Left lung (tissue), 10 donors: ENCODE measurements around the gene OR10G8. TPM values are rescaled to one million over a fixed set of nuclear protein-coding genes. Genes with fewer than 3 reads are reported as not detected.

Experiments used
- ATAC-seq: fragments of 200-7000 bp; cut with Tn5 transposase; one replicate; pipeline ENCODE4 v1.9.1; 2020; ENCODE audit warnings: moderate library complexity
- DNase-seq, 4 donors: peaks; one replicate each; pipeline ENCODE4 v3.0.0-alpha.2; 2013 to 2020
- H3K27ac ChIP-seq, 2 donors: fragments of 200-600 bp; sonication (generic) in 1 of 2; one replicate each; pipeline versions ENCODE4 v1.5.0 to v1.8.0; 2020 to 2021
- H3K27me3 ChIP-seq, 2 donors: fragments of 200-600 bp; sonication (generic) in 1 of 2; one replicate each; pipeline versions ENCODE4 v1.5.0 to v1.8.0; 2020 to 2021
- H3K36me3 ChIP-seq, 2 donors: fragments of 200-600 bp; sonication (generic) in 1 of 2; one replicate each; pipeline versions ENCODE4 v1.5.0 to v1.8.0; 2020 to 2021
- H3K4me1 ChIP-seq, 2 donors: fragments of 200-600 bp; one replicate each; pipeline ENCODE4 v1.8.0; 2021
- H3K4me3 ChIP-seq, 2 donors: fragments of 200-600 bp; sonication (generic) in 1 of 2; one replicate each; pipeline versions ENCODE4 v1.5.0 to v1.8.0; 2020 to 2021; ENCODE audit warnings: mild to moderate bottlenecking in 1 of 2
- H3K9me3 ChIP-seq, 2 donors: fragments of 200-600 bp; sonication (generic) in 1 of 2; one replicate each; pipeline versions ENCODE4 v1.5.0 to v1.8.0; 2020 to 2021
- intact Hi-C, 2 donors: fragments of 100-400 bp; cut with DNase I; formaldehyde crosslinking; loops; one replicate each; pipeline versions ENCODE4 v1.11.2 to v1.14.2; 2022
- polyA plus RNA-seq, 6 donors: library from polyadenylated mRNA; unstranded; fragments of 120-200 nt; gene quantifications; one replicate each; pipeline ENCODE4 v1.2.1, GENCODE V29; 2013; ENCODE audit not compliant: insufficient read length in 6 of 6
- total RNA-seq, 2 donors: library from RNA; stranded (reverse); fragmentation: NEBNext Ultra II Directional; extraction: Animal tissue kit (Norgen Biotek cat#: 25700); gene quantifications; one replicate each; pipeline ENCODE4 v1.2.1, GENCODE V29; 2021
- TF ChIP-seq, protein P1 (sequence below), 2 donors: fragments of 200-600 bp; sonication (generic) in 1 of 2; IDR thresholded peaks; one replicate each; pipeline versions ENCODE4 v1.5.0 to v1.8.0; 2021; ENCODE audit warnings: antibody characterized with exemption in 2 of 2
- donor health status: DM: no; HTN: yes; CAD: no.
- donor health status: DM: no; HTN: no; CAD: no.

The OR10G8 gene
- total and polyA plus RNA-seq, 8 donors: not detected

DNA sequence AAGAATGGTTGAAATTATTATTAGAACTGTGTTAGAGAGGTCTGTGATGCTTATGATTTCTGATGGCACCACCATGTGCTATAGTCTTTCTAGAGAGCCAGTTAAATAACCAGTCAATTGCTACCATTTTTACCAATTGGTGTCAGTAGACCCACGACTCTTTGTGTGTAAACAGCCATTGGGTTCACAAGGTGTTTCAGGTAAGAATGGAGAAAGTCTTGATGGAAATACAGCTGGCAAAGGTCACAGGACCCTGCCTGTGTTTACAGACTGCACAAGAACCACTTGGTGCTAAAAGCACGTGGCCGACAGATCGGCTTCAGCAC, 45.0 kb downstream of the OR10G8 start:
- no peaks in the 10 kb centered on the region for H3K36me3 ChIP-seq
- DNase-seq: no peak
- H3K4me3 ChIP-seq: no peak overlapping the region
- TF ChIP-seq, protein P1, sequence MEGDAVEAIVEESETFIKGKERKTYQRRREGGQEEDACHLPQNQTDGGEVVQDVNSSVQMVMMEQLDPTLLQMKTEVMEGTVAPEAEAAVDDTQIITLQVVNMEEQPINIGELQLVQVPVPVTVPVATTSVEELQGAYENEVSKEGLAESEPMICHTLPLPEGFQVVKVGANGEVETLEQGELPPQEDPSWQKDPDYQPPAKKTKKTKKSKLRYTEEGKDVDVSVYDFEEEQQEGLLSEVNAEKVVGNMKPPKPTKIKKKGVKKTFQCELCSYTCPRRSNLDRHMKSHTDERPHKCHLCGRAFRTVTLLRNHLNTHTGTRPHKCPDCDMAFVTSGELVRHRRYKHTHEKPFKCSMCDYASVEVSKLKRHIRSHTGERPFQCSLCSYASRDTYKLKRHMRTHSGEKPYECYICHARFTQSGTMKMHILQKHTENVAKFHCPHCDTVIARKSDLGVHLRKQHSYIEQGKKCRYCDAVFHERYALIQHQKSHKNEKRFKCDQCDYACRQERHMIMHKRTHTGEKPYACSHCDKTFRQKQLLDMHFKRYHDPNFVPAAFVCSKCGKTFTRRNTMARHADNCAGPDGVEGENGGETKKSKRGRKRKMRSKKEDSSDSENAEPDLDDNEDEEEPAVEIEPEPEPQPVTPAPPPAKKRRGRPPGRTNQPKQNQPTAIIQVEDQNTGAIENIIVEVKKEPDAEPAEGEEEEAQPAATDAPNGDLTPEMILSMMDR (IDR thresholded peaks at IDR 0.05): peak in 1 of 2 donors; percentile 28
- H3K27ac ChIP-seq: no peak overlapping the region
- H3K4me1 ChIP-seq: peaks cover 6 to 25% of the 10 kb centered on the region in 2 donors
- intact Hi-C loops: loop anchor here in 1 of 2 donors (10.0 kb wide), 1 partner anchor 123 kb away; no protein-coding TSS in a partner anchor
- peak; percentile 7 for ATAC-seq
- H3K9me3 ChIP-seq: no peaks in the 10 kb centered on the region
- peaks cover 0 to 36% of the 10 kb centered on the region in 2 donors for H3K27me3 ChIP-seq

DNA sequence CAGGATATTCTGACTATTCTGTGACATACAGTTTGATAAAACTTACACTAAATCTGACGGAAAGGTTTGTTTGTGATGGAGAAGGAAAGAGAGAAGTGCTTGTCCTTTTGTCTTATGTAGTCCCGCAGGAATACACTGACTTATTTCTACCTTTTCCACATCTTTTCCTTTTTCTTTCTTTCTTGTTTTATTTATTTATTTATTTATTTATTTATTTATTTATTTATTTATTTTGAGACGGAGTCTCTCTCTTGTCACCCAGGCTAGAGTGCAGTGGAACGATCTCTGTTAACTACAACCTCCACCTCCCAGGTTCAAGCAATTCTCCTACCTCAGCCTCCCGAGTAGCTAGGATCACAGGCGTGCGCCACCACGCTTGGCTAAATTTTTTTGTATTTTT, 45.5 kb downstream of the OR10G8 start:
- H3K27ac ChIP-seq: no peak overlapping the region
- TF ChIP-seq, protein P1 (IDR thresholded peaks at IDR 0.05): no peak
- H3K4me3 ChIP-seq: no peak overlapping the region
- no peak for ATAC-seq
- no peak for DNase-seq
- intact Hi-C loops: loop anchor here in 1 of 2 donors (10.0 kb wide), 1 partner anchor 123 kb away; no protein-coding TSS in a partner anchor
- peaks cover 0 to 38% of the 10 kb centered on the region in 2 donors for H3K27me3 ChIP-seq
- no peaks in the 10 kb centered on the region for H3K36me3 ChIP-seq
- no peaks in the 10 kb centered on the region for H3K9me3 ChIP-seq
- peaks cover 6 to 27% of the 10 kb centered on the region in 2 donors for H3K4me1 ChIP-seq

DNA sequence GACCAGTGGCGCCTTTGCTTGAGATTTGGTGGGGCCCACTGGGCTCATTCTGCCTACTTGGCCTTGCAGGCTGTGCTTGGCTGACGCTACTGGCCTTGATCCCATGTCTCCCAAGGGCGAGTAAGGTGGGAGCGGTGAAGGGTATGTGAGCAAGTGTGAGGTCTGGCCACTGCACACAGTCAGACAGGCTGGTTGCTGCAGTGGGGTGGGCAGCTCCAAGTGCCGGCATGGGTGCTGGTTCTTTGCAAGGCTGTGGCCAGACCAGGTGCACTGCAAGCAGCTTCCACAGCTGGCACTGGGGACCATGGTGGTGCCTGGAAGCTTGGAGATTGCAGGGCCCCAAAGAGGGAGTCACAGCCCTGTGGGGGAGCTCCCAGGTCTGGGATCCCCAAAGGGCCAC, 48.0 kb downstream of the OR10G8 start:
- H3K4me1 ChIP-seq: peaks cover 6 to 20% of the 10 kb centered on the region in 2 donors
- intact Hi-C loops: loop anchor here in 1 of 2 donors (10.0 kb wide), 1 partner anchor 120 kb away; no protein-coding TSS in a partner anchor
- no peak overlapping the region for H3K4me3 ChIP-seq
- TF ChIP-seq, protein P1 (IDR thresholded peaks at IDR 0.05): no peak
- H3K9me3 ChIP-seq: no peaks in the 10 kb centered on the region
- H3K36me3 ChIP-seq: no peaks in the 10 kb centered on the region
- peaks cover 0 to 42% of the 10 kb centered on the region in 2 donors for H3K27me3 ChIP-seq
- no peak overlapping the region for H3K27ac ChIP-seq
- DNase-seq: no peak
- ATAC-seq: no peak

DNA sequence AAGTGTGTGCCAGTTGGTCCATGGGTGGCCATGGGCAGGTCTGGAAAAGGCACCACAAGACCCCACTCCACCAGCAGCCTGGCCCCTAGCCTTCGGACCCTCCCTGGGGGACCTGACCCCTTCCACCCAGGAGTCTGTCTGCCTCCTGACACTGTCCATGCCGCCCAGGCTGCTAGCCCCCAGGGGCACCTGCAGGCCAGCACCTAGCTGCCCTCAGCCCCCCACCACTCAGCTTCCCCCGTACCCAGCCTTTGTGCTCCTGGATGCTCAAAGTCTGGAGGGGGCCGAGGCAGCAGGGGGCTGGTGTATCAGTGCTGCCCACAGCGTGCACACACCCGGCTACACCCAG, 48.9 kb downstream of the OR10G8 start:
- H3K9me3 ChIP-seq: no peaks in the 10 kb centered on the region
- no peak for ATAC-seq
- intact Hi-C loops: loop anchor here in 1 of 2 donors (10.0 kb wide), 1 partner anchor 119 kb away; no protein-coding TSS in a partner anchor
- peaks cover 6 to 13% of the 10 kb centered on the region in 2 donors for H3K4me1 ChIP-seq
- H3K27me3 ChIP-seq: peaks cover 0 to 33% of the 10 kb centered on the region in 2 donors
- H3K36me3 ChIP-seq: no peaks in the 10 kb centered on the region
- no peak overlapping the region for H3K27ac ChIP-seq
- TF ChIP-seq, protein P1 (IDR thresholded peaks at IDR 0.05): no peak
- no peak overlapping the region for H3K4me3 ChIP-seq
- peak in 1 of 4 donors; percentile 65 for DNase-seq

DNA sequence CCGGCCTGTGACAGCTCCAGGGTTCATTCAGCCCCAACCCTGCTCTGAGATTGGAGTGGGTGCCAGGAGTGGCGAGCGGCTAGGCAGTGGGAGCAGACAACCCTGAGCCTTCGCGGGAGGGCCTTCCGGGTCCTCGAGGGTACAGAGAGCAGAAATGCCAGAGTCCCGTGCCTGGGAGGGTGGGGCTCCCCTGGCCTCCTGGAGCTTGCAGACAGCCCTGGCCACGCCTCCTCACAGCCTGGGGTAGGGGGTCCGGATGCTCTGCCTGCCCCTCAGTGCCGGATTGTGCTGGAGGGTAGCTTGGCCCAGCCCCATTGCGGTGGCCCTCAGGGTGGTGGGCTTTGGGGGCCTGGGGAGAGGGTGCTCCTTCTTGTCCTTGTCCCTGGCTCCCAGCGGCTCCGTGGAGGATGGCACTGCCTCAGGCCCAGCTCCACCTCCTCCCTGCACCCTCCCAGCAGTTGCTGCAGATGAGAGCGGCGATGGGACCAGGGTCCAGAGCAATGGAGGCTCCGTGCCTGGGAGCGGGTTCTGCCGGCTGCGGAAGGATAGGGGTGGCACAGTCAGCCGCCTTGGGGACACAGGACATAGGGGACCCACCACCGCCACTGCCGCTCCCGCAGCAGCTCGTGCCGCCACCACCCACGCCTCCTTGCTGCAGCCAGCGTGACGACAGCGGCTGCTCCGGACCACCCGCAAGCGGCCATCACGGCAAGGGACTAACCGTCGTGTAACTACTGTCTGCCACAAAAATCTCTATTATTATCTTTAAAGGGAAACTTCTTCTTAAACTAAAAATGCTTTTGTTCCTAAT, 49.4 kb downstream of the OR10G8 start:
- TF ChIP-seq, protein P1 (IDR thresholded peaks at IDR 0.05): no peak
- Histone ChIP-seq H3K36me3 (no peaks in the 10 kb centered on the region), H3K4me1 (peaks cover 6 to 13% of the 10 kb centered on the region in 2 donors), H3K4me3 (peak overlapping the region; percentile 28 to 40), H3K9me3 (no peaks in the 10 kb centered on the region), H3K27me3 (peaks cover 0 to 31% of the 10 kb centered on the region in 2 donors), H3K27ac (no peak overlapping the region)
- DNase-seq (peak in 3 of 4 donors; percentile 39 to 83 (median 50)), ATAC-seq (peak; percentile 48)
- intact Hi-C loops: loop anchor here in 1 of 2 donors (10.0 kb wide), 1 partner anchor 119 kb away; no protein-coding TSS in a partner anchor
